Fibroblast of skin of scalp (primary cell): ENCODE results near the gene CCDC77.

Source experiments
- DNase-seq: peaks from one replicate; pipeline ENCODE4 v3.0.0-alpha.2; 2013

Gene CCDC77

GRCh38 chr12:454833-455232, 53.4 kb downstream of the CCDC77 start:
- DNase-seq = no peak

GRCh38 chr12:455821-456220, 54.4 kb downstream of the CCDC77 start:
- DNase-seq = no peak

- DNase-seq = no peak
Observed at GRCh38 chr12:457676-458075, 56.2 kb downstream of the CCDC77 start.

GRCh38 chr12:459050-459429, 57.6 kb downstream of the CCDC77 start:
- DNase-seq = no peak

- peak; percentile 6 for DNase-seq
Observed at GRCh38 chr12:459430-460258, 58.2 kb downstream of the CCDC77 start, which contains the start of gene B4GALNT3. Gene B4GALNT3, plus strand, starts transcription at chr12:459939. Its CDS starts 438 bp downstream, at chr12:460377.

GRCh38 chr12:460261-461230, 59.1 kb downstream of the CCDC77 start:
- DNase-seq = peak; percentile 8

- DNase-seq = no peak
Observed at GRCh38 chr12:461425-461824, 60.0 kb downstream of the CCDC77 start.

- DNase-seq = no peak
Observed at GRCh38 chr12:462936-463705, 61.7 kb downstream of the CCDC77 start.

- DNase-seq = no peak
Observed at GRCh38 chr12:464484-465267, 63.2 kb downstream of the CCDC77 start.

GRCh38 chr12:466039-466438, 64.6 kb downstream of the CCDC77 start:
- no peak for DNase-seq

- no peak for DNase-seq
Observed at GRCh38 chr12:466762-467161, 65.3 kb downstream of the CCDC77 start.

- no peak for DNase-seq
Observed at GRCh38 chr12:467591-467990, 66.1 kb downstream of the CCDC77 start.

- DNase-seq = peak; percentile 31
Observed at GRCh38 chr12:468671-469389, 67.4 kb downstream of the CCDC77 start.

GRCh38 chr12:470133-470532, 68.7 kb downstream of the CCDC77 start:
- DNase-seq = no peak

GRCh38 chr12:473198-473597, 71.8 kb downstream of the CCDC77 start:
- no peak for DNase-seq

- peak; percentile 57 for DNase-seq
Observed at GRCh38 chr12:473863-474577, 72.6 kb downstream of the CCDC77 start.

GRCh38 chr12:475286-475685, 73.8 kb downstream of the CCDC77 start:
- no peak for DNase-seq

GRCh38 chr12:479161-479560, 77.7 kb downstream of the CCDC77 start:
- DNase-seq = no peak

- DNase-seq = peak; percentile 82
Observed at GRCh38 chr12:480831-481816, 79.7 kb downstream of the CCDC77 start.
